Tongue (tissue), 3 donors: ENCODE measurements around the gene KLHL3. TPM values are rescaled to one million over a fixed set of nuclear protein-coding genes. Genes with fewer than 3 reads are reported as not detected.
A peak's percentile ranks its signal among the peaks of the same experiment; 100 is the strongest.

ENCODE experiments used
- DNase-seq: peaks from one replicate; pipeline ENCODE4 v3.0.0-alpha.2; 2015
- small RNA-seq: library from RNA; depleted of rRNA; stranded (forward); fragments of <200 nt; gene quantifications from one replicate; pipeline ENCODE3, GENCODE V24; 2014; ENCODE audit warnings: low replicate concordance
- total RNA-seq: library from RNA; depleted of rRNA; stranded (reverse); fragments of >200 nt; gene quantifications from one replicate; pipeline ENCODE4 v1.2.3, GENCODE V29; 2014

The KLHL3 gene
- total RNA-seq, 1 donor from 2014 or later = 15.5 TPM

- DNase-seq = no peak
Observed at GRCh38 chr5:137572042-137572695, 163.7 kb downstream of the KLHL3 start.

GRCh38 chr5:137570070-137570469 is 165.8 kb downstream of the KLHL3 start:
- no peak for DNase-seq

Small RNAs within 50 kb of the gene (small RNA-seq; reads per million reads assigned to genes)
- gene MIR874 = 16.3 reads per million, percentile 94 among the genes with 10 or more reads in this experiment

Other genes with a start within 250 kb of the KLHL3 start
- gene SPOCK1, start 236.8 kb downstream of the KLHL3 start, total RNA-seq = 12.3 TPM
- gene HNRNPA0, start 18.3 kb upstream of the KLHL3 start, total RNA-seq = 26.0 TPM
- 254 TPM for gene MYOT, start 131.8 kb upstream of the KLHL3 start, total RNA-seq
- gene PKD2L2, start 153.4 kb upstream of the KLHL3 start, total RNA-seq = 1.9 TPM